Measurements from ENCODE around the gene CISH.

CISH gene

DNA sequence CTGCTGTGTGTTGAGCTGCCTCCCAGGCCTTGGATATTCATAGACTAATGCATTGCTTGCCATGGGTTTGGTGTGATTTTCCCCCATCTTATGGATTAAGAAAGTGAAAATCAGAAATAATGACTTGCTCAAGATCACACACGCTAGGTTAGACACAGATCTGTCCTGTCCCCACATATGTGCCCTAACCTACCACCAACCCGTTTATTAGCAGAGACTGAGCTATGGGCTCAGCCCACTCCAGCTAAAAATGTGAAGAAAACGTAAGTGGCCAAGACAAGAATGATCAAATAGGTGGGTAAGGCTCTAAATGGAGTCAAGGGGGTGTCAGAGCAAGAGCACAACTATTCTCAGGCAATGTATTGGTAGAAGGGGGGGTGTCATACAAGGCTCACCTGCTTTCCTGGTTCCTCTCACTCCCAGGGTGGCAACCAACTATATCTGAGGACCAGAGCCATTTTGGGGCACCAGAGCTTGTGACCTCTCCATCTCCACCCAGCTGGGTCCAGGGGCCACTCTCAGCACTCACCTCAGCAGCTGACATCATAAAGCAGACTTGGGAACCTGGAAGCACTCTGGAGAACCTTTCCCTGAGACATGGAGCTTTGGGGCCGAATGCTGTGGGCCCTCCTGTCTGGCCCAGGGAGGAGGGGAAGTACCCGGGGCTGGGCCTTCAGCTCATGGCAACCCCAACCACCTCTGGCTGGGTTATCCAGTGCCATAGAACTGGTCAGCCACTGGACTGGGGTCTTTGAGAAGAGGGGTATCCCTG lies 40.9 kb downstream of the CISH start:
- TF ChIP-seq, protein P1, sequence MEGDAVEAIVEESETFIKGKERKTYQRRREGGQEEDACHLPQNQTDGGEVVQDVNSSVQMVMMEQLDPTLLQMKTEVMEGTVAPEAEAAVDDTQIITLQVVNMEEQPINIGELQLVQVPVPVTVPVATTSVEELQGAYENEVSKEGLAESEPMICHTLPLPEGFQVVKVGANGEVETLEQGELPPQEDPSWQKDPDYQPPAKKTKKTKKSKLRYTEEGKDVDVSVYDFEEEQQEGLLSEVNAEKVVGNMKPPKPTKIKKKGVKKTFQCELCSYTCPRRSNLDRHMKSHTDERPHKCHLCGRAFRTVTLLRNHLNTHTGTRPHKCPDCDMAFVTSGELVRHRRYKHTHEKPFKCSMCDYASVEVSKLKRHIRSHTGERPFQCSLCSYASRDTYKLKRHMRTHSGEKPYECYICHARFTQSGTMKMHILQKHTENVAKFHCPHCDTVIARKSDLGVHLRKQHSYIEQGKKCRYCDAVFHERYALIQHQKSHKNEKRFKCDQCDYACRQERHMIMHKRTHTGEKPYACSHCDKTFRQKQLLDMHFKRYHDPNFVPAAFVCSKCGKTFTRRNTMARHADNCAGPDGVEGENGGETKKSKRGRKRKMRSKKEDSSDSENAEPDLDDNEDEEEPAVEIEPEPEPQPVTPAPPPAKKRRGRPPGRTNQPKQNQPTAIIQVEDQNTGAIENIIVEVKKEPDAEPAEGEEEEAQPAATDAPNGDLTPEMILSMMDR (IDR thresholded peaks at IDR 0.05; ENCODE audit: low read depth, low read length): no peak
- no peak for TF ChIP-seq POLR2A (IDR thresholded peaks at IDR 0.05; ENCODE audit: extremely low read depth, insufficient read length)
- TF ChIP-seq, protein P2, sequence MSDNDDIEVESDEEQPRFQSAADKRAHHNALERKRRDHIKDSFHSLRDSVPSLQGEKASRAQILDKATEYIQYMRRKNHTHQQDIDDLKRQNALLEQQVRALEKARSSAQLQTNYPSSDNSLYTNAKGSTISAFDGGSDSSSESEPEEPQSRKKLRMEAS (IDR thresholded peaks at IDR 0.05; ENCODE audit: low read depth, low read length): no peak
- TF ChIP-seq MYC (IDR thresholded peaks at IDR 0.05; ENCODE audit: low read depth, low read length): no peak
- H3K4me3 ChIP-seq (ENCODE audit: low read depth, low read length): peak overlapping the region; percentile 93
- no peak for DNase-seq (ENCODE audit: low read depth)

DNA sequence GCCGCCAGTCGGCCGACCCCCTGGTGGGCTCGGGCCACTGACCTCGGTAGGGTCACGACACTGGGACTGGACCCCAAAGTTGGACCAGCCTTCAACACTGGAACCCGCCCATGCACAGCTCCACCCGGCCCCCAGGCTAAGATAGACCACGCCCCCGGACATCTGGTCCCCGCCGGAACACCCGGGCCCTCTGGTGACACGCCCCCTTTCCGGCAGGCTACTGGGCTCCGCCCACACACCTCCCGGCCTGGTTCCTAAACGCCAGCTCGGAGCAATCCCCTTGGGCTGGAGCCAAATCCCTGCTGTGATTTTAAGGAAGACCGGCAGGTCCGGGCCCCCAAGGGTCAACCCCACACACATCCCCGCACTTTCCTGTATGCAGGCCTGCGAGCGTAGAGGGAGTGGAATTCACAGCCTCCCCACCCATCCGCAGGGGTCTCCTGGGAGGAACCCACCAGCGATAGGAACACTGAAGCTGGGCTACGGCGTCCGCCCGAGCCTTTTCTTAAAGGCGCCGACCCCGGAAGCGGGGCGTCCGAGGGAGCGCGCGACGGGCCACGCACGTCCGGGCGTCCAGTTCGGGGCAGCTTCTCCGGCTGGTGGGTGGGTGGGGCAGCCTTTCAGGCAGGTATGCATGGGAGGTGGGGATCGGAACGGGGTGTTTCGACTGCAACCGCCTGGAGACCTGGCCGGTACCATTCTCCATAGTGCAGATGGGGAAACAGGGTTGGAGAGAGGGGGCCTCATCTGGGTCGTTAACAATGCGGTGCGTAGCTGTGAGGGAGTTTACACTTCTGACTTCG lies 42.4 kb downstream of the CISH start, which contains the start of gene HEMK1:
TSS of gene HEMK1 (plus strand) at position 576 of the 803 bp plus-strand sequence. CDS start 1,583 bp downstream, outside the sequence.
- peak; percentile 93 for DNase-seq (ENCODE audit: low read depth)
- TF ChIP-seq, protein P1 (IDR thresholded peaks at IDR 0.05; ENCODE audit: low read depth, low read length): no peak
- peak; percentile 54 for TF ChIP-seq MYC (IDR thresholded peaks at IDR 0.05; ENCODE audit: low read depth, low read length)
- TF ChIP-seq, protein P2 (IDR thresholded peaks at IDR 0.05; ENCODE audit: low read depth, low read length): 0 out of 2 replicates have a peak, but pooled peaks have one; percentile 40
- peak; percentile 41 for TF ChIP-seq POLR2A (IDR thresholded peaks at IDR 0.05; ENCODE audit: extremely low read depth, insufficient read length)
- peak within 1 kb of the TSS; percentile 93 for H3K4me3 ChIP-seq (ENCODE audit: low read depth, low read length)

DNA sequence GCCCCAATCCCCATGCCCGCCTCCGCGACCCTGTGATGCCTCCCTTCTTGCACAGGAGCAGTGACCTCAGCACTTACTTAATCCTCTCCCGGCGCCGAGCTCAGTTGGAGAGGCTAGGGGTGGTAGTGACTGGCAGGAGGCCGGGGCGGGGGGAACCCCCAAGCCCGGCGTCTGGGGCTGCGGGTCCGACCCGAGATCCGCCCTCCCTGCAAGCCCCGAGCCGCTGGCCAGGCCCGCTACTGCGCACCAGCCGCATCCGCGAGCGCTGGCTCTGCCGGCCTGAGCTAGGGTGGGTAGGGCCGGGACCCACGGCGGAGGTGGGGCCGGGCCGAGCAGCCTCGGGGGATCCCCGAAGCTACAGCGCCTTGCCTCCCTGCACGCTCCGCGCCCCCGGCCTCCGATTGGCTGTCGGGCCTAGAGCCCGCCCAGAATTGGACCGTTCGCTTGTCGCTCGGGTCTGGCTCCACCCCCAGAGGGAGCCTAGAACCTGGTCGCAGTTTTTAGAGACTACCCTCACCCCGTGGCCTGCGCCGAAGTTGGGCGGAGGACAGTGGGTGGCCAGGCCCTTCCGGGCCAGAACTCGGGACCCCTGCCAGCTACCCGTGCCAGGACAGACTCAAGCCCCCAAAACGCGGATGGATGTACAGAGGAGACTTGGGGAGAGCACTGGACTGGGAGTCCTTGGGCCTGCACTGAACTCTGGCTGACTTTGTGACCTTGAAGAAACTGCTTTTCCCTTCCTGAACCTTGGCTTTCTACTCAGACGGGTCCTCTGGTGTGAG lies 44.0 kb downstream of the CISH start, which contains the start of gene C3orf18:
TSS of gene C3orf18 (minus strand) at position 362 of the 782 bp plus-strand sequence. CDS start 2,048 bp downstream, outside the sequence.
- DNase-seq (ENCODE audit: low read depth): peak; percentile 91
- H3K4me3 ChIP-seq (ENCODE audit: low read depth, low read length): peak within 1 kb of the TSS; percentile 40
- TF ChIP-seq, protein P1 (IDR thresholded peaks at IDR 0.05; ENCODE audit: low read depth, low read length): no peak
- no peak for TF ChIP-seq MYC (IDR thresholded peaks at IDR 0.05; ENCODE audit: low read depth, low read length)
- TF ChIP-seq POLR2A (IDR thresholded peaks at IDR 0.05; ENCODE audit: extremely low read depth, insufficient read length): no peak
- TF ChIP-seq, protein P2 (IDR thresholded peaks at IDR 0.05; ENCODE audit: low read depth, low read length): no peak

DNA sequence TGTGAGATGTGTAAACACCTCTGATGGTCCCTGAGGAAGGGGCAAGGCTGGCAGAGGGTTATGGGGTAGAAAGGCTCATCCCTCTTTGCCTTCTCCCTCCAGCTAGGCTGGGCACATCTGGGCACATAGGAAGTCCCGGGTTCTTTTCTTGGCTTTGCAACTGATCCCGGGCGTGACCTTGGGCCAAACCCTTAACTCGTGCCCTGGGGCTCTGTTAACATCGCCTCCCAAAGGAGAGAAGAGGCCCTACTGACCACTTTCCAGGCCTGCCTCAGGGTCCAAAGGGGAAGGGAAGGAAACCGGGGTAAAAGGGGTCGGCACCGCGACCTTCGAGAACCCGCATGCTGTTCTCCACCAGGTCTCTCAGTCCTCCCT lies 44.6 kb downstream of the CISH start:
- no peak for DNase-seq (ENCODE audit: low read depth)
- H3K4me3 ChIP-seq (ENCODE audit: low read depth, low read length): peak overlapping the region; percentile 40
- TF ChIP-seq, protein P2 (IDR thresholded peaks at IDR 0.05; ENCODE audit: low read depth, low read length): no peak
- TF ChIP-seq MYC (IDR thresholded peaks at IDR 0.05; ENCODE audit: low read depth, low read length) (no peak), POLR2A (IDR thresholded peaks at IDR 0.05; ENCODE audit: extremely low read depth, insufficient read length) (no peak)
- TF ChIP-seq, protein P1 (IDR thresholded peaks at IDR 0.05; ENCODE audit: low read depth, low read length): no peak

DNA sequence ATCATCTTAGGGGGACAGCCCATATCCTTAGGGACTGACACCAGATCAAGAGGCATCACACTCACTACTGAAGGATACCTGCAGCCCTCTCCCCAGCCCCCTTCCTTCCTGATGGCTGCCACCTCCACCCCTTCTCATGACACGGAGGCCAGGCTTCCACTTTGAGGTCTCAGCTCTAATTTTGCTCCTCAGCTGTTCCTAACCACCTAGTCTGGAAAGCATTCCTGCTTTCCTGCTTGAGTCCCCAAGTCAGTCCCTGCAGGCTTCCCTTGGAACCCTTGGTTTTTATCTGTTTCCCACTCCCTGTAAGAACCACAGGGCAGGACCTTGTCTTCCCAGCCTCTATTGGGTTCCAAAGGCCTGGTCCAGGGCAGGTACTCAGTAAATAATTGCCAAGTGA lies 47.3 kb downstream of the CISH start:
- TF ChIP-seq, protein P2 (IDR thresholded peaks at IDR 0.05; ENCODE audit: low read depth, low read length): no peak
- TF ChIP-seq, protein P1 (IDR thresholded peaks at IDR 0.05; ENCODE audit: low read depth, low read length): no peak
- no peak overlapping the region for H3K4me3 ChIP-seq (ENCODE audit: low read depth, low read length)

More for the DNA sequence above, 47.3 kb downstream of the CISH start:
- no peak for DNase-seq (ENCODE audit: low read depth)

All from NB4 (cell line).